ENCODE data around the gene STAC. TPM values are rescaled to one million over a fixed set of nuclear protein-coding genes. Genes with fewer than 3 reads are reported as not detected.

Gene STAC
- 10 to 100 TPM in 2 of 3 donors, 1 to 10 TPM in 1; 9.2 to 13.2 (median 12.0) TPM for polyA plus RNA-seq (ENCODE audit: insufficient read length in 3 of 3)
- long read RNA-seq, donor 1, partial matches to known transcripts = 0 of 2 reads
- long read RNA-seq, donor 1, other reads (novel, unspliced or antisense) = 0 of 2 reads
- long read RNA-seq, donor 2, partial matches to known transcripts = 5 of 7 reads
- long read RNA-seq, donor 2, other reads (novel, unspliced or antisense) = 0 of 7 reads
- long read RNA-seq, donor 3, partial matches to known transcripts = 0 of 1 reads
- long read RNA-seq, donor 3, other reads (novel, unspliced or antisense) = 0 of 1 reads
- long read RNA-seq, donor 4, partial matches to known transcripts = 0 of 1 reads
- long read RNA-seq, donor 4, other reads (novel, unspliced or antisense) = 0 of 1 reads
- long read RNA-seq, donor 5, partial matches to known transcripts = 0 of 1 reads
- long read RNA-seq, donor 5, other reads (novel, unspliced or antisense) = 0 of 1 reads
- long read RNA-seq, donor 6, partial matches to known transcripts = 0 of 4 reads
- long read RNA-seq, donor 6, other reads (novel, unspliced or antisense) = 0 of 4 reads
- long read RNA-seq, donor 7 = 0 reads
- long read RNA-seq, donor 8, partial matches to known transcripts = 0 of 1 reads
- long read RNA-seq, donor 8, other reads (novel, unspliced or antisense) = 0 of 1 reads
- long read RNA-seq, donor 9 = 0 reads
- long read RNA-seq, donor 10, partial matches to known transcripts = 0 of 1 reads
- long read RNA-seq, donor 10, other reads (novel, unspliced or antisense) = 0 of 1 reads
- long read RNA-seq, donor 11, partial matches to known transcripts = 0 of 2 reads
- long read RNA-seq, donor 11, other reads (novel, unspliced or antisense) = 0 of 2 reads
- long read RNA-seq, donor 12, partial matches to known transcripts = 0 of 1 reads
- long read RNA-seq, donor 12, other reads (novel, unspliced or antisense) = 0 of 1 reads
- long read RNA-seq, donor 13, partial matches to known transcripts = 0 of 2 reads
- long read RNA-seq, donor 13, other reads (novel, unspliced or antisense) = 0 of 2 reads
- long read RNA-seq, donor 14 = 0 reads
- long read RNA-seq, donor 15, partial matches to known transcripts = 0 of 3 reads
- long read RNA-seq, donor 15, other reads (novel, unspliced or antisense) = 0 of 3 reads
- long read RNA-seq, donor 16, partial matches to known transcripts = 0 of 2 reads
- long read RNA-seq, donor 16, other reads (novel, unspliced or antisense) = 0 of 2 reads

DNA sequence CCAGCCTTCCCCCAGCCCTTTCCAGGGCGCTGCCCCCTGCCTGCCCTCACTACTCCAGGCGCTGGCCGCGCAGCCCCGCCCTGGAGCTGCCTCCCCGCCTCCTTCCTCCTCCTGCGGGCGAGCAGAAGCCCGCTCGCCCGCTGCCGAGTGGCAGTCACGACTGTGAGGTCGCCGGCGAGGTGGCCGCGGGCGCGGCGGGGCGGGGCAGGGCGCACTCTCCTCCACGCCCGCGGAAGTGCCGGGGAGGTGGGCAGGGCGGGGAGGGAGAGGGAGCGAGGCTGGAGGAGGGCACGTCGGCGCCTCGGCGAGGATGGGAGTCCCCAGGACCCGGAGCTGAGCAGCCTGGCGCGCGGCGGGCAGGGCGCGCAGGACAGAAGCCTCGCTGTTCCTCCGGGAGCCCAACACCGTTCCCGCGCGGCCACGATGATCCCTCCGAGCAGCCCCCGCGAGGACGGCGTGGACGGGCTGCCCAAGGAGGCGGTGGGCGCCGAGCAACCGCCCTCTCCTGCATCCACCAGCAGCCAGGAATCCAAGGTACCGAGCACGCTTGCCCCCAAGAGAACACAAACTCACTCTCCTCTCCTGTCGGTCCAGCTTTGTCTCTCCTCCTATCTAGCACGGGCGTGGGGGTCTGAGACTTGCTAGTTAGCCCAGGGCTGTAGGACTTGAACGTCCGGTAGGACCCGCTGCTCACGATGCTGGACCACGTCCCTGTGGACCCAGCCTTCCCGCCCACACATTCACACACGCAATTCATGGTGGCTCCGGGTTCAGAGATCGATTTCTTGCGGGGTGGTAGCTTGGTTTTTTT lies at the start of gene STAC:
Gene STAC, plus strand, starts transcription at position 284 of the 811 bp plus-strand sequence. Its CDS starts 140 bp downstream, at position 424.
- DNase-seq = peak; percentile 19

- DNase-seq = no peak
Observed at GRCh38 chr3:36332139-36332538, 48.2 kb upstream of the STAC start.

DNA sequence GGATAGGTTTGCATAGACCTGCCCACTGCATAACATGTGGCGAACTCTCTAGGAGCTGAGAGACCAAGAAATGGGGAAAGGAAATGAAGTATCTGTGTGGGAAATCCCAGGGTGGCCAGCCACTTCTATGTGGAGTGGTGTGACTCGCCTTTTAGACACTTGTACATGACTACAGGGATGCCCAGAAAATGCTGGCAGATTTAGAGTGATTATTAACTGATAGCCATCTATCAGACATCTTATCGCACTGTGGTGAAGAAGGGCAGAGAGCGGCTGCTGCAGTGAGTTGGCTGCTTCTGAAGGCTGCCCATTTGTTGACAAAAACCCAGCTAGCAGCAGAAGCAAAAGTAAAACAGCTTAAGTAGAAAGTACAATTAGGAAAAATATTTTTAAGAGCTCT lies 18.1 kb upstream of the STAC start:
- DNase-seq = no peak

- DNase-seq = no peak
Observed at GRCh38 chr3:36362973-36363372, 17.3 kb upstream of the STAC start.

GRCh38 chr3:36364260-36364659 lies 16.0 kb upstream of the STAC start:
- DNase-seq = no peak

- no peak for DNase-seq
Observed at GRCh38 chr3:36365829-36366228, 14.5 kb upstream of the STAC start.

DNA sequence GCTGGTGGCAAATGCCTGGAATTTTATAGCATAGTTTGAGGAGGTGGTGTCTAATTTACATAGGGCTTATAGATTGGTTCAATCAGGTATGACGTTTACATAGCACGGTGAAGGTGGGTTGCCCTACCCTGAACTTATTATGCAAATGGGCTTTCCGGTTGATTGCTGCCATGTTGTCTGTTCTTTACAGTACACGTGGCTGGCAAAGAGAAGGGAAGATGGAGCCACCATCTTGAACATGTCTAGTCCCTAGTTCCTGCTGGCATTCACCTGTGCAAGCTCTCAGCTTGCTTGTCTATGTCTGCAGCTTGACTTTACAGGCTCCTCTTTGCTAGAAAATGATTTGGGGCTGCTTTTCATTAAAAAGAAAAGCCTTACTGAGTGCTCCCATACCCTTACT lies 14.0 kb upstream of the STAC start:
- no peak for DNase-seq

- no peak for DNase-seq
Observed at GRCh38 chr3:36367912-36368573, 12.3 kb upstream of the STAC start.

- DNase-seq = no peak
Observed at GRCh38 chr3:36372534-36372935, 7.8 kb upstream of the STAC start.

DNA sequence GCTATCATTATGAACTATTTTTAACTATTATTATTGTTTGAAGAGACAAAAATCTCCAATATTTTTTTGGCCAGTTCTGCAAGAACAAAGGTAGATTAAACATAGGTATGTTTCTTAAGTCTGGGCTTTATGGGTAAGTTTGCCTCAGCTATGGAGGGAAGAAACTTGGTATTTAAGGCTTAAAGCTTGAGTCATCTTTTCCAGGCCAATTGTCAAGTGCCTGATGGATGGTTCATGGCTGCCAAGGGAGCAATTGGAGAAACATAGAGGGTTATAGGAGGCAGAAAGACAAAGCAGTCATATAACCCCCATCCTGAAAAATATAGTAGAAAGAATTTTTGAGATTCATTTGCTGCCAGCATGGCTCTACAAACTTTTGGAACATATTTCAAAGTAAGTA lies 7.2 kb upstream of the STAC start:
- DNase-seq = no peak

DNA sequence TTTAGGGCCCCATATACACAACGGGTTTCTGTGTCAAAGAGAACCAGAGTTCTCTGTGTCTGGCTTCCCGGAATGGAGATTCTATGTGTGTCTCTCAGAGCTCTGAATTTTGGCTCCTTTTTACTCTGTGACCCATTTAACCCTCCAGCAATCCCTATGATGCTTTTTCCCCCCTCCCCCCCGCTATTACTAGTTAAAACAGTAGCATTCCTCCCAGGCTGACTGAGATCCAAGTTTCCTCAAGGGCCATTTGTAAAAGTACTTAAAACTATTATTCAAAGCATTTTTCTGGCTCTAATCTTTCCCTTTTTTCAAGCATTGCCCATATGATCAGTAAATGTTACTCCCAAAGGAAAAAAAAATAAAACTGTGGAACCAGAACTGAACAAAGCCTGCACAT lies 6.6 kb upstream of the STAC start:
- DNase-seq = no peak

DNA sequence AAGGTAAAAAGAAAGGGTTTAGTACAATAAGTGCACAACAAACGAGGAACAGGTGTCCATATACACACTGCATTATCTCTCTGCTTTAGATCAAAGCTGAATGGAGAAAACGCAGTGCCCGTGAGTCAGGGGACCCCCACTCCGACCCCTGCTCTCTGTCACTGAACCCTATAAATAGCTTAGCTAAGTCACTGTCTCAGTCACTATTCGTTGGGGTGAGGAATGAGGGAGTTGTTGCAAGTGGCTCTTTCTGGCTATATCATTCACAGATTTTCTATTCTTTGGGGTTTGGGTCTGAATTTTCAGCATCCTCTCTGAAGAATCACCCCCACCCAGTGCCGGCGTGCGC lies 458 bp upstream of the STAC start:
- no peak for DNase-seq

DNA sequence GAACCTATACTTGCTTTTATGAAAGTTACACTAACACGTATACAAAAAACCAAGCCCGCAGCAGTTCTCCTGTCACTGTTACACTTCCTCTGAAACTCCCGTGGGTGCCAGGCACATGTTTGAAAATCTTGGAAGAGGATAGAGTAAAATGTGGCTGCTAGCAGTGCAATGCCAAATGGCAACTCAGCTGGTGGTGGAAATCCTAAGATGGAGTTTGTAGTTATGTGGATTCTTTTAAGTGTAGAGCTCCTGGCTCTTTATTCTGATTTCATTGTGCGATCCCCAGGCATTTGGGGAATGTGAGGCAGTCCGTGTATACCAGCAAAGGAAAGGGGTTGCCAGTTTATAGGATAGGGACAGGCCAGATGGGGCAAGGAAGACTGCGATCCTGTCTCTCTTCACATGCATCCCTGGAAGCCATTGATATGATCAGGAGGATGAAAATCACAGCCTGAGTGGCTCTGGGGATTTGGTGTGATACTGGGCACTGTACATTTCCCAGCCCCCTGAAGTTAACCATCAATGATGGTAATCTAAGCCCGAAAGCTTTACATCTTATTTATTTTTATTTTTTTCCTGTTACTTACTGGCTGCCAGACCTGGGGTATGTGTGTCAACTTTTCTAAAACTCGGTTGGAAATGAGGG lies 1.1 kb downstream of the STAC start:
- DNase-seq = no peak

DNA sequence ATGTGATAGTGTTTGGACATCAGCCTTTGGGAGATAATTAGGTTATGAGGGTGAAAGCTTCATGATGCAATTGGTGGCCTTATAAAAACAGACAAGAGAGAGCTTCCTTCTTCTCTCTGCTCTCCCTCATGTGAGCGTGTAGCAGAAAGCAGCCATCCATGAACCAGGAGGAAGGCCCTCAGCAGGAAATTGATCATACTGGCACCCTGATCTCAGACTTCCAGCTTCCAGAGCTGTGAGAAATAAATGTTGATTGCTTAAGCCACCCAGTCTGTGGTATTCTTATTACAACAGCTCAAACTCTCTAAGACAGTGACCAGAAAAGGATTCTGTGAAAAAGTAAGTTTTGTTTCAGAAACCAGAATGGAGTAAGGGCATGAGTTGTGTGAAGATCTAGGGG lies 13.3 kb downstream of the STAC start:
- no peak for DNase-seq

DNA sequence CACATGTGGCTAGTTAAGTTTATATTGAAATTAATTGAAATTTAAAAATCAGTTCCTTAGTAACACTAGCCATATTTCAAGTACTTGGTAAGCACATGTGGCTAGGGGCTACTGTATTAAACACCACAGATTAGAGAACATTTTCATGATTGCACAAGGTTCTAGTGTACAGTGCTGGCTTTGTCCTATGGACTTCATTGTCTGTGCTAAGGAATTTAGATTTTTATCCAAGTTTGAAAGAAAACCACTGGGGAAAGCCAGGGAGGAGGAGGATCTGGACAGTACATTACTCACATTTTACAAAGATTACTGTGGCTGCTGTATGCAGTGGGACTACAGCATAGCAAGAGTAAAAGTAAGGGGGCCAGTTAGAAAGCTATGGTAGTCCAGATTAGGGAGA lies 13.9 kb downstream of the STAC start:
- no peak for DNase-seq

- DNase-seq = no peak
Observed at GRCh38 chr3:36397841-36398240, 17.5 kb downstream of the STAC start.

DNA sequence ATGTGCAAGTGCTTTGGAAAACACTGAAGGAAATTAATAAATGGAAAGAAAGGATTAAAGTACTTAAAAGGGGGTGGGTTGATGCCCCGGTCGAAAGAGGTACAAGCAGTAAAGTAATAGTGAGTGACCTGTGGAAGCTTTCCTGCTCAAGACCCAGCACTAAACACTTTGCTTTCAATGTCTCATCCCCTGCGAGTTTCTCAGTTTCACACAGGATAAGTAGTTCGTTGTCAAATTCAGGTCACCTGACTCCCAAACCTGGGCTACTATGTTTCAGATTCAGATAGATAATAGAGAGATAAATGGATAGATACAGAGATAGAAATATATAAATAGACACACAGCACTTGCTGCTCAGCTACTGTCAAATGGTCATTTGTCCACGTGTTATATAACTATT lies 19.6 kb downstream of the STAC start:
- no peak for DNase-seq

DNA sequence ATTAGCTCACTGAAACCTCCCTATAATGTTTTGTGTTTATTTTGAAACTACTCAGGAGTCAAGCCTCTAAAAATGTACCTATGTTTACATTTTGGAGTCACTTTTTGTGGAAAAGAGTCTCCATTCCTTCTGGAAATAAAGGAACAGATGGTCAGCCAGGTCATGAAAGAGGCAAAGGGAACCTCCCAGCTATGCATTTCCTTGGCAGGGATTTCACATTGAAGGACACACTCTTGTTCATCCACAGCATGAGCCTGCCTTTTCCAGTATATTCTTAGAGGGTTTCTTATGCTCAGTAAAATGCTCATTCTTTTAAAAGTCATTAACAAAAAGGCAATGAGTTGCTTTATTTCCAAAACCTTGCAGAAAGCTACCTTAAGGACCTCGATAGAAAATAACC lies 20.8 kb downstream of the STAC start:
- no peak for DNase-seq

DNA sequence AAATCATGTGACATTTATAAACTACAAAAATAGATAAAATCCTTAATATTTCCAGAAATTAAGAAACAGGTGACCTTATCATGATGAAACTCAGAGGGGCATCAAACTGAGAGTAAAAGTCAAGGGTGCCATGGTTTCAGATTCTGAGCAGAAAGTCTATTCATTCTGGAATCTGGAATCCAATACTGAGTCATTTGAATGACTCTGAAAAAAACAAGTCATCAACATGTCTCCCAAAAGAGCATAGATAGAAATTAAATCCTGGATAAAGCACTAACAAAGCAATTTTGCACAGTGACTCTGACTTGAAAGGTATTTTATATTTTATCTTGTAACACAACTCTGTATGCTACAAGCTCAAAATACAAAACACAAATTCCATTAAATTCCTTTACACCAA lies 23.4 kb downstream of the STAC start:
- DNase-seq = no peak

DNA sequence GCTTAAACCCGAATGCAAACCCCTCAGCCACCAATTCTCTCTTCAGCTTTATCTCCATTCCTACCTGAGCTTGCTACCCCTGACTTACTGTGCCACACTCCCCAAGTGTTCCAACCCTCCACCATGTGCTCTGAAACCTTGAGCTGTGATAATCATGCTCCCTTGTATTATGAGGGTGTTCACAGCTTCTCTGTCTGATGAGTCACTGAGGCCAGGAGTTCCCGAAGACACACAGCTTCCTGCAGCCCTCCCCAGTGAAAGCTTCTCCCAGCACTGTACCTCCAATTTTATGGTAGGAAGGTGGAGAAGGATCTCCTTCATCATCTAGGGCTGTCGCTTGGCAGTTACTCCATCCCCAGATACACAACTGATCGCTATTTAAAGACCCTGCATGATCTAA lies 24.9 kb downstream of the STAC start:
- DNase-seq = no peak

- no peak for DNase-seq
Observed at GRCh38 chr3:36408146-36408545, 27.8 kb downstream of the STAC start.
